ENCODE results near the gene PHF14. TPM values are rescaled to one million over a fixed set of nuclear protein-coding genes. Genes with fewer than 3 reads are reported as not detected.
A peak's percentile ranks its signal among the peaks of the same experiment; 100 is the strongest.
"Not testable (repeated sequence)": the region's sequence is repeated elsewhere in the genome, so short reads cannot be mapped to it uniquely, and the experiment has no call there.

PHF14 gene
- total and polyA plus RNA-seq, 2 experiments from 2014 or later = 10.1 to 17.0 TPM

GRCh38 chr7:10940704-10941355 lies 32.8 kb upstream of the PHF14 start:
- H3K9ac ChIP-seq = peak overlapping the region; percentile 97
- H3K4me3 ChIP-seq = peak overlapping the region; percentile 96
- H3K9me3 ChIP-seq (ENCODE audit: low read depth) = no peaks in the 10 kb centered on the region
- no peaks in the 10 kb centered on the region for H4K20me1 ChIP-seq (ENCODE audit: insufficient read depth)
- H3F3A ChIP-seq (ENCODE audit: insufficient read depth) = peaks cover 8% of the 10 kb centered on the region; the same call in 1 of the 2 replicates
- H3K27ac ChIP-seq = peak overlapping the region; percentile 98
- 13% methylated on average over 18 of the region's 18 CpGs for WGBS, 2 experiments (ENCODE audit: low coverage in 1 of 2, low lambda C conversion rate in 2 of 2, missing lambda C conversion rate in 2 of 2)
- H3K79me2 ChIP-seq (ENCODE audit: insufficient read depth) = peaks cover 40% of the 10 kb centered on the region
- H3K4me2 ChIP-seq (ENCODE audit: unreplicated experiment) = peak overlapping the region; percentile 79
- no peak for DNase-seq
- TF ChIP-seq EZH2 (IDR thresholded peaks at IDR 0.05; ENCODE audit: insufficient read depth, poor library complexity, severe bottlenecking) (no peak), EZH2phosphoT487 (IDR thresholded peaks at IDR 0.05; ENCODE audit: insufficient read depth, low read depth) (no peak)
- in situ Hi-C loops (cut with MboI) = no loop called here
- peaks cover 9% of the 10 kb centered on the region; the same call in 1 of the 2 replicates for H3K36me3 ChIP-seq (ENCODE audit: low read depth)
- peak overlapping the region; percentile 95 for H2AFZ ChIP-seq
- no peaks in the 10 kb centered on the region for H3K9me2 ChIP-seq (ENCODE audit: insufficient read depth)
- peaks cover 16% of the 10 kb centered on the region for H3K4me1 ChIP-seq (ENCODE audit: insufficient read depth)
- no peaks in the 10 kb centered on the region for H3K27me3 ChIP-seq (replicated peaks; ENCODE audit: insufficient read depth)

- in situ Hi-C loops (cut with MboI) = no loop called here
- no peak overlapping the region for H3K4me3 ChIP-seq
- 19 to 33% methylated on average over 2 of the region's 2 CpGs for WGBS, 2 experiments (ENCODE audit: low coverage in 1 of 2, low lambda C conversion rate in 2 of 2, missing lambda C conversion rate in 2 of 2)
- TF ChIP-seq EZH2 (IDR thresholded peaks at IDR 0.05; ENCODE audit: insufficient read depth, poor library complexity, severe bottlenecking) (no peak), EZH2phosphoT487 (IDR thresholded peaks at IDR 0.05; ENCODE audit: insufficient read depth, low read depth) (no peak)
- no peak for DNase-seq
- H3K4me2 ChIP-seq (ENCODE audit: unreplicated experiment) = no peak overlapping the region
- no peaks in the 10 kb centered on the region for H3K79me2 ChIP-seq (ENCODE audit: insufficient read depth)
- no peaks in the 10 kb centered on the region for H3F3A ChIP-seq (ENCODE audit: insufficient read depth)
- H3K36me3 ChIP-seq (ENCODE audit: low read depth) = no peaks in the 10 kb centered on the region
- no peaks in the 10 kb centered on the region for H3K4me1 ChIP-seq (ENCODE audit: insufficient read depth)
- no peaks in the 10 kb centered on the region for H3K9me2 ChIP-seq (ENCODE audit: insufficient read depth)
- no peaks in the 10 kb centered on the region for H4K20me1 ChIP-seq (ENCODE audit: insufficient read depth)
- H3K9me3 ChIP-seq (ENCODE audit: low read depth) = no peaks in the 10 kb centered on the region
- no peak overlapping the region for H3K9ac ChIP-seq
- H3K27ac ChIP-seq = no peak overlapping the region
- no peaks in the 10 kb centered on the region for H3K27me3 ChIP-seq (replicated peaks; ENCODE audit: insufficient read depth)
- H2AFZ ChIP-seq = no peak overlapping the region
Measured at GRCh38 chr7:10950494-10950893, 23.2 kb upstream of the PHF14 start.

GRCh38 chr7:10950974-10951578 lies 22.6 kb upstream of the PHF14 start:
- H3K4me3 ChIP-seq; H3K79me2 ChIP-seq (ENCODE audit: insufficient read depth); H3K27ac ChIP-seq; H3K9me2 ChIP-seq (ENCODE audit: insufficient read depth); H3K4me2 ChIP-seq (ENCODE audit: unreplicated experiment); H3K27me3 ChIP-seq (replicated peaks; ENCODE audit: insufficient read depth); H3K36me3 ChIP-seq (ENCODE audit: low read depth); H3K9me3 ChIP-seq (ENCODE audit: low read depth); H4K20me1 ChIP-seq (ENCODE audit: insufficient read depth); DNase-seq; in situ Hi-C loops (cut with MboI); H2AFZ ChIP-seq; H3F3A ChIP-seq (ENCODE audit: insufficient read depth); H3K4me1 ChIP-seq (ENCODE audit: insufficient read depth); H3K9ac ChIP-seq: not testable (repeated sequence)
- 39 to 48% methylated on average over 4 of the region's 4 CpGs for WGBS, 2 experiments (ENCODE audit: low coverage in 1 of 2, low lambda C conversion rate in 2 of 2, missing lambda C conversion rate in 2 of 2)

GRCh38 chr7:10952588-10952987 lies 21.1 kb upstream of the PHF14 start:
- Histone ChIP-seq H3K4me2 (ENCODE audit: unreplicated experiment) (no peak overlapping the region), H3K9me3 (ENCODE audit: low read depth) (no peaks in the 10 kb centered on the region), H3F3A (ENCODE audit: insufficient read depth) (no peaks in the 10 kb centered on the region), H3K27ac (no peak overlapping the region), H3K9me2 (ENCODE audit: insufficient read depth) (no peaks in the 10 kb centered on the region), H3K9ac (no peak overlapping the region), H3K4me1 (ENCODE audit: insufficient read depth) (no peaks in the 10 kb centered on the region), H3K27me3 (replicated peaks; ENCODE audit: insufficient read depth) (no peaks in the 10 kb centered on the region), H3K36me3 (ENCODE audit: low read depth) (no peaks in the 10 kb centered on the region), H3K4me3 (no peak overlapping the region), H2AFZ (no peak overlapping the region), H4K20me1 (ENCODE audit: insufficient read depth) (no peaks in the 10 kb centered on the region), H3K79me2 (ENCODE audit: insufficient read depth) (no peaks in the 10 kb centered on the region)
- no peak for DNase-seq
- TF ChIP-seq EZH2phosphoT487 (IDR thresholded peaks at IDR 0.05; ENCODE audit: insufficient read depth, low read depth) = no peak
- TF ChIP-seq EZH2 (IDR thresholded peaks at IDR 0.05; ENCODE audit: insufficient read depth, poor library complexity, severe bottlenecking) = no peak
- in situ Hi-C loops (cut with MboI) = no loop called here

GRCh38 chr7:10953078-10953750 lies 20.5 kb upstream of the PHF14 start:
- DNase-seq; H3F3A ChIP-seq (ENCODE audit: insufficient read depth); H3K36me3 ChIP-seq (ENCODE audit: low read depth); H3K9me2 ChIP-seq (ENCODE audit: insufficient read depth); H3K4me2 ChIP-seq (ENCODE audit: unreplicated experiment); H3K9me3 ChIP-seq (ENCODE audit: low read depth); H3K4me1 ChIP-seq (ENCODE audit: insufficient read depth); in situ Hi-C loops (cut with MboI); H3K79me2 ChIP-seq (ENCODE audit: insufficient read depth); H3K27ac ChIP-seq; H2AFZ ChIP-seq; H3K27me3 ChIP-seq (replicated peaks; ENCODE audit: insufficient read depth); H3K4me3 ChIP-seq; H4K20me1 ChIP-seq (ENCODE audit: insufficient read depth); H3K9ac ChIP-seq: not testable (repeated sequence)
- WGBS, 2 experiments (ENCODE audit: low coverage in 1 of 2, low lambda C conversion rate in 2 of 2, missing lambda C conversion rate in 2 of 2) = 17 to 26% methylated on average over 4 of the region's 4 CpGs

Data from GM23248 (cell line).